ENCODE data around the gene ARSB.

Gene ARSB

GRCh38 chr5:78799266-78800017, 185.7 kb downstream of the ARSB start:
- no peak for DNase-seq

DNA sequence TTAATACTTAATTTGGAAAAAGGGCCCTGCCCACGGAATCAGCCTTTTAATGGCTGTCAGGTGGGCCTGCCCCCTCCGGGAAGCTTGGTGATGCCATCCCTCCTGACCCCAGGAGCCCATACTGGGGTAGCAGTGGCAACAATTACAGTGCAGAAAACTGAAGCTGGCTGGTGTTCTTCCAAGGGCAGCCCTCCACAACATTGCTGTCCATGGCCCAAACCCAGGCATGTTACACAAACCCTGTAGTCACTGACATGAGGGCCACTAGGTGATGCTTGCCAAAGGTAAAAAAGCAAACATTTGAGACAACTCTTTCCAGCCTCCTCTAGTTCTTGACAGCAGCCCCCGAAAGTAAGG, 186.5 kb downstream of the ARSB start:
- no peak for DNase-seq

DNA sequence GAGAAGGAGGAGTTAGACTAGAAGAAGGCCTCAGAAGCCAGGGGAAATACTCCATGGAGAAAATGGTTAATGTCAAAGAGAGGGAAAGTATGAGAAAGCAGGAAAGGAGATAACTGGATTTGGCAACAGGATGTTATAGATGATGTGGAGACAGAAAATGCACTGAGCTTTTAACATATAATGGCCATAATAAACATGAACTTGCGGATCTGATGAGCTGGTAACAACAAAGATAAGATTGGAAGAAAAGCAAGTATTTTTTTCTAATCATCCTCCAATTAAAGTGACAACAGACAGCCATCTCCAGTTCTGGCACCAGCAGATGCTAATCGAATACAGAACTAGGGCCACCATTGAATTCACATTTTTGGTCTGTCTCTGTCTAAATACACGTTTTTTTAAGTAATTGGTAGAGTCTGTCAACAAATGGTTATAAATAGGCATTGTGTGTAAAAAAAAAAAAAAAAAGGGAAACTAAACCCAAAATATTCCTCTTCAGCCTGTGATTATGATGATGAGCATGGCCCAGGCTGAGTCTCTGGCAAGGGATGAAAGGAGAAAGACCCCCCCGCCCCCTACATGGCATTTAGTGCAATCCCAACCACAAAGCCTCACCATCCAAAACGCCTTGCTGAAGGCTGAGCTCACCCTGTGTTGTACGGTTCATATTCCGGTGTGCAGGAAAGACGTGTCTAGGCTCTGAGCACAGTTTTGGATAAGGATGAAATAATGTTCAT, 187.0 kb downstream of the ARSB start:
- DNase-seq: no peak

- no peak for DNase-seq
These were observed 189.4 kb downstream of the ARSB start for GRCh38 chr5:78795757-78796156.

DNA sequence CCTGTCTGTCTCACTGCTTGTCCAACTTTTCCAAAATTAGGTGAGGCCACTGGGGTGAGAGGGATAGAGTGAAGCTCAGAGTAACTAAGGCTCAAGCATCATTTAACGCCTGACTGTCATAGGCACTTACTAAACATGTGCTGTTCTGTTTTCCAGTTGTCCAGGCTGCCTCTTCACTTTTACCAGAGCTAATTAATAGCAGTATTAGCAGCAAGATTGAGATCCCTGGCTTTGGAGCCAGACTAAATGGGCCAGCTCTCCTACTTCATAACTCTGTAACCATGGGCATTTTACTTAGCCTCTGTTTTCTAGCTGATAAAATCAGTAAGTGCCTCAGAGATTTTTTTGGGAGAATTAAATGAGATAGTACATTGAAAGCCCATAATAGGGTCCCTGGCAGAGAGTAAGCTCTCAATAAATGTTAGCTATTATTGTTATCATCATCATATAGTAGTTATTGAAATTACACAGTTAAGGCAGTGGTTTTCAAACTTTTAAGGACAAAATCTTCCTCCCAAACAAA, 190.4 kb downstream of the ARSB start:
- no peak for DNase-seq

GRCh38 chr5:78793907-78794662, 191.0 kb downstream of the ARSB start:
- DNase-seq: no peak

DNA sequence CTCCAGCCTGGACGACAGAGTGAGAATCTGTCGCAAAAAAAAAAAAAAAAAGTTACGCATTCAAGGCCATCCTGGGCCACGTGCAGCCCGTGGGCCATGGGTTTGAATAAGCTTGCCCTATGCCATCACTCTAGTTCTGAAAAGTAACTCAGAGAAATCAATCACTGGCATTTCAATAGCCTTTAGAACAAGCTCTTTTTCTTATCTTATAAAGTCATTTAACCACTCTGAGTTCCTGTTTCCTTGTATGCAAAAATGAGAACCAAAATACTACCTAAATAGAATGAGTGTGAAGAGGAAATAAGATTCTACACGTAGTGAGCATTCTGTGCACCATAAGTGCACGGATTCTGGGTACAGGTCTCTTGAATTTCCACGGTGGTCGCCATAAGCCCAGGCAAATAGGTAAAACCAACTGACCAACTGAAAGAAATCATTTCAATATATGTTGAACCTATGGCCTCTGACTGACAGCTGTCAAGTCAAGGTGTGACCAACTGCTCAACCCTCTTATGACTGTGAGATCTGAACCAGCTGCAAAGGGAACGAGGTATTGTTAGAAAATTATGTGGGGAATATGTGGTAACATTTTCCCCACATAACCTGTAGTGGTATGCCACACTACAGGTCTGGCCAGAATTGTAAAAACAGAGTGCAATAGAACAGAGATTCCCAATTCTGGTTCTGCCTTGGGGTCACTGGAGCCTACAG, 192.6 kb downstream of the ARSB start:
- DNase-seq: no peak

- no peak for DNase-seq
These were observed 193.5 kb downstream of the ARSB start for GRCh38 chr5:78791501-78792100.

DNA sequence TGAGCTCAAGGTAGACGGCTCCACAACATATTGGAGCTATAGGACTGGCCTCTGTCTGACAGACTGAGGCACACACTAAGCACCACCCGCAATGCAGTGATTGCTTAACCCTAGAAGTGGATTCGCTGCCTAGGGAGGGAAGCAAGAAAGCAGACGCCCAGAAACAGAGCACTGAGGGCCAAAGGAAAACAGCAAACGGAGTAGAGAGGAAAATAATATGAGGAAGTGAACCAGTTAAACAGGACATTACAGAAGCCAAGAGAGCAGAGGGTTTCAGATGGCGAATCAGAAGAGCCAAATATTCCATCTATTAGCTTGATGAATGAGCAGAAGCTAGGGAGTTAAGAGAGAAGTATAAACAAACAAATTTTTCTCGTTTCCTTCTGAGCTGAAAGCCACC, 197.3 kb downstream of the ARSB start:
- DNase-seq: no peak

DNA sequence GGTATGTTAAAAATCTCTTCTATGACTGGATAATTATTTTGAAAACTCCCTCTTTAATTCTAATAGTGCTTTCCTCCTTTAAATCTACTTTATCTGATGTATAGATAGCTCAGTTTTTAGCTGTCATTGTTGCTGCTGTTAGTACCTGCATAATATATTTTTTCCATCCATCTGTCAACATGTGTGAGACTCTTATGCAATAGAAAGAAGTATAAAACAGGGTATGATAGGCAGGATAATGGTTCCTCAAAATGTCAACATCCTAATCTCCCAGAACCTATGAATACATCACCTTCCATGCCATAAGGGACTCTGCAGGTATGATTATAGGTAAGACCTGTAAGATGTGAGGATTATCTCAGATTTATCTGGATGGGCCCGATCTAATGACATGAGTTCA, 199.7 kb downstream of the ARSB start:
- no peak for DNase-seq

GRCh38 chr5:78783434-78784130, 201.5 kb downstream of the ARSB start:
- no peak for DNase-seq

GRCh38 chr5:78782728-78783127, 202.4 kb downstream of the ARSB start:
- no peak for DNase-seq

- DNase-seq: no peak
These were observed 203.4 kb downstream of the ARSB start for GRCh38 chr5:78781611-78782286.

DNA sequence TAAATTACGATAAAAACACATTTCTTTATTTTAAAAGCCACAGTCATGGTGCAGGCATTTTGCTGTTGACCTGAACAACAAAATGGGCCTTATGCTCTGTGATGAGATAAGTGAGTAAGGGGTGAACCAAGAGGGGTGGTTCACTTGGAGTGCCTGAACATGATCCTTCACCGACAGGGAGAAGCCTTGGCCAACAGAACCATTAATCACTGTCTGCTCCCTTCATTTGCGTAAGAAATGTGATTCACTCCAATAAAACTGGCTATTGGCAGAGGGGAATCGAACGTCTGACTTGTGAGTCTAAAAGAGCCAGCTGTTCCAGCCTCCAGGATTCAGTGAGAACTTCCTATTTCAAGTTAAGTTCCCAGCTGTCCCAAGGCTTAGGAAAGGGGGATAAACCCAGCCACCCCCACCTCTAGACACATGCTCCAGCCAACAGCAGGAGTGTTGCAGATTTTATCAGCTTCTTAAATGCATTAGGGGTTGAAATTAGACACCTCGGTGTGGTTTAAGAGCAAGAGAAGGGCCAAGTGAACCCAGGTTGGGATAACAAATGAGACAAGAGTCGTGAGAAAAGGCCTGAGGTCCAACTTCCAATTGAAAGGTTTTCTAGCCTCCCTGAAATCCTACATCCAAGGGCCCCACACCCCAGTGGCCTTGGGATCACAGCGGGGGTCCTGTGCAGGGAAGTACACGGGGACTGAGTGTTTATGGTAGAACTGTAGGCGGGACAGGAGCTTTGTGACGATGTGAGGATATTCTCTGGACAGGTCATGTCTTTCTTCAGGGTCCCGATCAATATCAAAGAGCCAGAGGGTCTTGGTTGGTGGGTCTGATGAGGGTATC, 205.1 kb downstream of the ARSB start:
- DNase-seq: no peak

DNA sequence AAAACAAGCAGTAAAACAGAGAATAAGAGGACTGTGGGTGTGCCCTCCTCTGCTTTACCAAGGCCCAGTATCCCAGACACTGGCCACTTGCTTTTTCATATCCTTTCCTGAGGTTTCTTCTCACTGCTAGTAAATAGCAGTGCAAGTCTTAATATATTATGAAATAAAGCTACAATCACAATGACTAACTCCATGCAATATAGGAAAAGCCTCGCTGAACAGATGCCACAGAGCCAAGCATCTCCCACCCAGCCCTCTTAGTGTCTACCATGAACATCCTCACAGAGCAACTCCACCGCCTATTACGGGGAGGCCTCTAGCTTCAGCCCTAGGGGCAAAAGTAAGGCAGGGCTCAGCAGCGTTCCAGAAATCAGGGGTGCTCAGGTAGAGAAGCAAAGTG, 205.8 kb downstream of the ARSB start:
- DNase-seq: no peak

DNA sequence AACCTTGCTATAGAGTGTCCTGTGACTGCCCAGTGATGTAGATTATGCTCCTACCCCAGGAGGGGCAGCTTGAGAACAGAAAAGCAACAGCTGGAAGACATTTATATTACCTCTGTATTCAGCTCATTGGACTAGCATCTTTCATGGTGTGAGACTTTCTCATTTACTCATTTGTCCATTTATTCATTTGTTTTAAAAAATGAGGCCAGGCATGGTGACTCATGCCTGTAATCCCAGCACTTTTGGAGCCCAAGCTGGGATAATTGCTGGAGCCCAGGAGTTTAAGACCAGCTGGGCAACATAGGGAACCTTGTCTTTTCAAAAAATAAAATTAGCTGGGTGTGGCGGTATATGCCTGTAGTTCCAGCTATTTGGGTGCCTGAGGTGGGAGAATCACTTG, 206.6 kb downstream of the ARSB start:
- no peak for DNase-seq

- DNase-seq: no peak
These were observed 207.2 kb downstream of the ARSB start for GRCh38 chr5:78777901-78778300.

GRCh38 chr5:78776637-78777036, 208.5 kb downstream of the ARSB start:
- no peak for DNase-seq

GRCh38 chr5:78773655-78774054, 211.5 kb downstream of the ARSB start:
- no peak for DNase-seq
